HG02610 (cell line): ENCODE measurements around the gene CACNG4.

ENCODE experiments used
- ATAC-seq: cut with Tn5 transposase; IDR thresholded peaks from one replicate; pipeline ENCODE4 v1.9.1; 2021; ENCODE audit warnings: mild to moderate bottlenecking, moderate library complexity; ENCODE audit not compliant: unreplicated experiment

Gene CACNG4

DNA sequence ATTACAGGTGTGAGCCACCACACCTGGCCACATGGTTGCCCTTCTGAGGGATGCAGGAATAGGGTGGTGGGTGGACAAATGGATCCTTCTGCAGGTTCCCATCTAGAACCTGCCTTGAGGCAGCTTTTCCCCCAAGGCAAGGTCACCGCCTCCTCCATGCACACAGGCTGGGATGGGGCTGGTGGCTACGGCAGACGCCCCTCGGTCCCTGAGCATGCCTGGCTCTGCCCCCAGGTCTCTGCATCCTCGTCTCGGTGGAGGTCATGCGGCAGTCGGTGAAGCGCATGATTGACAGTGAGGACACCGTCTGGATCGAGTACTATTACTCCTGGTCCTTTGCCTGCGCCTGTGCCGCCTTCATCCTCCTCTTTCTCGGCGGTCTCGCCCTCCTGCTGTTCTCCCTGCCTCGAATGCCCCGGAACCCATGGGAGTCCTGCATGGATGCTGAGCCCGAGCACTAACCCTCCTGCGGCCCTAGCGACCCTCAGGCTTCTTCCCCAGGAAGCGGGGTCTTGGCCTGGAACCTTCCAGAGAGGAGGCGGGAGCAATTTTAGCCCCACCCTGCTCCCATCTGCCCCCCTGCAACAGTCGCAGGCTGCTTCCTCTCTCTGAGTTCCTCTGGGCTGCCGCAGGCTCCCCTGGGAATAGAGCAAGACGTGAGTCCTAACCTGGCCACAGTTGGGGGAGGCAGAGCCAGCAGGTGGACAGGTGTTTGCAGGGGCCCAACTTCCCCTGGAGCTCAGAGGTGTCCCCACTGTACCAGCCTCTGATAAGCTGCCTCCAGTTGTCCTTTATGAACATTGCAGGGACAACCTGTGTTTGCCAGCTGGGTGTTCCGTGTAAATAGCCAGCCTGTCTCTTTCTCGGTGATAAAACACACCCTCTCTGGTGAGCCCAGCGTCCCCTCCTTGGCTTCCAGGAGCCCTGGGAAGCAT, 91.6 kb downstream of the CACNG4 start:
- no peak for ATAC-seq

- no peak for ATAC-seq
Measured at GRCh38 chr17:67056746-67057490, 92.4 kb downstream of the CACNG4 start.

DNA sequence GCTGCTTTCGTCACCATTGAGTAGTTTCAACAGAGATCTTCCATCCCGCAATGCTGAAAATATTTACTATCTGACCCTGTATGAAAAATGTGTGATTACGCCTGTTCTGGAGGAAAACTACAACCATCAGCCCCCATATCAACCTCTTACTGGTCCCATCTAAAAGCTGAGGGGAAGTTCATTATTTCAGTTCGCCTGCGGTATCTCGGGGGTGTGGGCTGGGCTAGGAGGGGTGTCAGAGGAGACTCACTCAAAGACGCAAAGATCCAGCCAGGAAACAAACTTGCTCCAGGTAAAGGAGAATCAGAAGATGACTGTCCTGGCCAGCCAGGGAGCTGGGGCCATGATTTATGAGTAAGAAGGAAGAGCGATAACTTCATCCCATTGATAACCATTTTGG, 93.5 kb downstream of the CACNG4 start:
- ATAC-seq, result no peak

DNA sequence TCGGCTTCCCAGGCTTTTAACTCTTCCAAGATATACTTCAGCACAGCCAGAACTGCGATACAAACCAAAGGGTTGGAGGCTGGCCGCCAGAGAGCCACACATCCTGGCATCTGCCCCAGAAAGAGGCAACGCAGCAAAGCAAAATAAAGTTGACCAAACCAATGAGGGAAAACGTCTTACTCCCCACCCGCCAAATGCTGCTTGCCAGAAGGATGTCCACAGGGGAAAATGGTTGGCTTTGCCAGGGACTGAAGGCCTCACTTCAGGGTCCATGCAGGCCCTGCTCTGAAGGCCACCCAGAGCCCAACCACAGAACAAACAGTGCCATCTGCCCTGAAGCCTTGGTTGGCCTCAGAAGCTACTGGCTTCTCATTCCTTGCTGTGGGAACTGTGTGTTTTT, 94.9 kb downstream of the CACNG4 start:
- ATAC-seq, result no peak

DNA sequence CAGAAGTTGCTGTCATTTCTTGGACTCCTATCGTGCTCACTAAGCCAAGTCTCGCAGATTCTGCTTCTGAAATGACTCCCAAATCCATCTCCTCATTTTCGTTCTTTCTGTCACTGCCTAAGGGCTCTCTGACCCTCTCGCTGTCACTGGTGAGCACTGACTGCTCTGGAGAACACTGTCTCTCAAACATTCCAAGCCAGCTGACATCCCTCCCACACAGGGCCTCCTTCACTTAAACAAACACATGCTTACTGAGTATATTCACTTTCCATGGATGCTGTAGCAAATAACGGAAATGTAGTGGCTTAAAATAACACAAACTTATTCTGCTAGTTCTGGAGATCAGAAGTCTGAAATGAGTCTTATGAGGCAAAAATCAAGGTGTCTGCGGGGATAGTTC, 98.6 kb downstream of the CACNG4 start:
- ATAC-seq, result no peak

DNA sequence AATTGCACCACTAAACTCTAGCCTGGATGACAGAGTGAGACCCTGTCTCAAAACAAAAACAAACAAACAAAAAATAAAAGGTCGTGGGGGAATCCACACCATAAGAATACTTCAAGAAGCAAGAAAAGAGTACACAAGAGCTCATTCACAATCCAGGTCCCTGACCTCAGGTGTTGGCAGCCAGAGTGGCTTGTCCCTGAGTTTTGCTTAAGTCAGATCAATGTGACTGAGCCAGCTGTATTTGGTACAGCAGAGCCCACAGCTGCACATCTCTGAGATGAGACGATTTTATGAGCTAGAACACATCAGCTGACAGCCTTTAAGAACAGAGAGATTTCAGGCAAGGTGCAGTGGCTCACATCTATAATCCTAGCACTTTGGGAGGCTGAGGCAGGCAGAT, 102.2 kb downstream of the CACNG4 start:
- ATAC-seq, result no peak

DNA sequence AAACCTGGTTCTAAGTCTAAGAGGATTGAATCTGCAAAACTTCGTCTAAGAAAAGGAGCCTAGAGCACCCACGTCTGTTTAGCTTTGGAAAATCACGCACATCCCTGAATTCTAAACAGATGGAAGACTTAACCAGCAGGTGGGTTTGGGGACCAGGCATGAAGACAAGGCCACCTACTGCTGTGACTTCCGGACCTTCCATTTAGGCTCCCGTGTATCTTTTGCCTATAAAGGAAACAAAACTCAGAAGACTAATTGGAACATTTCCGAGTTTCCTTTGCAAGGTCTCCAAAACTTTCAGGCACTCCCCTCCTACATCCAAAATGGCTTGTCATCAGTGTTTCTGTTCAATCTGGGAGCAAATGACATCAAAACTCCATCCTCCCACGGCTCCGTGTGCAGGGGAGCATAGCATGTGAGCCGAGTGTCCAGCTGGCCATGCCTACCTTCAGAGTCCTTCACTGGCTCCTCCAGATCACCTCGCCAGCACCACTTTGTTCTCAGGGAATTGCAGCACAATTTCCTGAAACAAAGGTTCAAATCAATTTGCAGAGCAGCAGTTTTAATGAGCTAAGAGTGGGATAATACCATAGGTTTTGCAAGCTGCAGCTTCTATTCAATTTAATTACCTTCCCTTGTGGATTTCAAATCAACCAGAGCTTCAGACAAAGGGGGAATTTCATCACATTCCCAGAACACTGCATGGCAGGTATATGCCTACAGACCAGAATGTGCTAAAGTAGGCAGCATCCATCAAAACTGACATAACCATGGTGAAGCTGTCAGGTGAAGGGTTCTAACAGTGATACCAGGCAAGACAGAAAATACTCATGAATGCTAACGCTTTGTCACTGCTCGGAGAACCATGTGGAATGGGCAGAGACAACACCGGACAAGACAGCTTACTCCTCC, 103.3 kb downstream of the CACNG4 start:
- no peak for ATAC-seq

DNA sequence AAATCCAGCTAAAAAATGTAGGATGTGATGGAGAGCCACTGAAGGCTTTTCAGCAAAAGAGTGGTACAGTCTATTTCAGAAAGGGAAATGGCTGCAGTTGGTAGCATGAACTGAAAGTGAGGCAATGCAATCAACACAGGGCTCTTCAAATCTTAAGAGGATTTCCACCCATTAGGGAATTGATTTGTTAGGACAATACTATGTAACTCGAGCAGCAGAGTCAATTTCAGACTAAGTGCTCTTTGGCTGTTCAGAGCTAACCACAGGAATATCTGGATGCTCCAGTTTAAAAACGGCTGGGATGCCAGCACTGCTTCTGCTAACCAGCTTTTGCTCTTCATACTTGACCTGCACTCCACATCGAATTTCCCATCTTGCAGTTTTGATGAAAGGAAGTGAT, 104.5 kb downstream of the CACNG4 start:
- no peak for ATAC-seq

- no peak for ATAC-seq
Measured at GRCh38 chr17:67069603-67070136, 105.2 kb downstream of the CACNG4 start.

DNA sequence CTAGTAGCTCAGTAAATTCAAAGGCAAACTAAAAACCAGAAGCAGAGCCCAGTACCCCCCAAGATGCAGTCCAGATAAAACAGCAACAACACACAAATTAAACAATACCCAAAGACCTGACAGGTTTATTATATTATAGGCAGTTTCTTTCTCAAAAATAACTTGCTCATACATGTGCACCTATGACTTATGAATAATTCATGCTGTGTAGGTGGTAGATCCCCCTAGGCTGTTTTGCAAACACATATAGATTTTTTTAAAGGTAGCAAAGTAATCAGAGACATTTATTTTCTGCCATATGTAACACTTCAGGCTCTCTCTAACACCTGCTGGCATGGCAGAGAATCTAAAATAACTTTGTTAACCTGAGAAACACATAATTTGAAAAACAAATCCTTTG, 107.1 kb downstream of the CACNG4 start:
- ATAC-seq, result no peak

- ATAC-seq, result no peak
Measured at GRCh38 chr17:67072885-67073284, 108.4 kb downstream of the CACNG4 start.

GRCh38 chr17:67074781-67075180, 110.3 kb downstream of the CACNG4 start:
- ATAC-seq, result no peak

DNA sequence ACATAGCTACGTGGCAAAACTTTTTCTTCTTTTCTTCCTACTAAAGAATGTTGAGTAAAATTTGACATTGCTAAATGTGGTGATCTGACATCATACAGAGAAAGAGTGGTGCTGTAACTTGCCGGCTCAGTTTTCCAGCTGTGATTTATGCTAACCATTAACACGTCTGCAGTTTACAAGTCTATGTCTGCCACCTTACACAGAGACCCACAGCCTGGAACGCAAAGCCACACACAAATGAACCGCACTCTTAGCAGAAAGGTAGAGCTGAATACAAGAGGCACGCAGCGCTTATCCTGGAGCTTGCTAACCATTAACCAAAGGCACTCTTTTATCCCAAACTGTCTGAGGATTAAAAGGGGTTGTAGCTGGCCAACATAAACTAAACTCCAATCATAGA, 111.8 kb downstream of the CACNG4 start:
- no peak for ATAC-seq

GRCh38 chr17:67078292-67078691, 113.8 kb downstream of the CACNG4 start:
- no peak for ATAC-seq

DNA sequence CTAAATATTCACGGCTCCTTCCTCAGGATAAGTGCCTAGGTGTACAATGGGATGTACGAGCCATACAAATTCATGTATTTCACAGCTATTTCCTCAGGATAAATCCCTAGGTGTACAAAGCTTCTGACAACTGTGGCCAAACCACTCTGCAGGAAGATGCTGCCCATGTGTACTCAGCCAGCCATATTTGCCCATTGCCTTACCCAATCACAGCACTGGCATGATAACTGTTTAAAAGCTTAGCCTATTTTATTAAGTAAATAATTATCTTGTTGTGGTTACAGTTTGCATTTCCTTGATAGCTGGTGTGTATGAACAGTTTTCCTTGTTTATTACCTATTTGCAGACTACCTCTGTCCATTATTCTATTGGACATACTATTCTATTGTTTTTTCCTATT, 115.0 kb downstream of the CACNG4 start:
- no peak for ATAC-seq

DNA sequence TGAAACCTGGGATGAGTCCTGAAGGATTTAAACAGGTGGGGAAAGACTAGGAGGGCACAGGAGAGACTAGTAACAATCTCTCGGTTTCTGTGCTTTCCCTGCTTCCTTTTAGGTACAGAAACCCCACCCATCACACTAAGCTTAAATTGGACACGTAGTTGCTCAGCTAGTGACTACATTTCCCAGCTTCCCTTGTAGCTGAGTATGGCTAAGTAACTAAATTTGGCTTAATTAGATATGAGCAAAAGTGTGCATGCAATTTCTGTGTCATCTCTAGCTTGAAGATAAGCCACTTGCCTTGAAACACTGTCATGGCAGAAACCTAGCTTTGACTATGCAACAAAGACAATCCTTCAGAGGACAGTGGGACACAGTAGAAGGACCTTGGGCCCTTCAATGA, 116.3 kb downstream of the CACNG4 start:
- no peak for ATAC-seq

DNA sequence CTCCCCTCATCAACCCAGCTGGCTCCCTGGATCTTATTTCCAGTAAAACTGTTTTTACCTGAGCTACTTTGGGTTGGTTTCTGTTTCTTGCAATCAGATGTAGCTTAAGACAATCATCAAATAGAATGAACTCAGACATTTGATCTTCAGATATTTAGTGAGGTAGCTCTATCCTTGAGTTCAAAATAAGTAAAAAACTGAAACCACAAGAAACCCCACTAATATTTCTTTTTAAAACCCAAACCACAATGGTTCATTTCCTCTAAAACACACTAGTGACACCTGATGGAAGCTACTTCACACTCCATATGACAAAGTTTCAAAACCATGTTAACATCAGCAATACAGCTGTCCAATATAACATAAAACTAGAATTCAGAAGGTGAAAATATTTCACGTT, 117.6 kb downstream of the CACNG4 start:
- peak; percentile 80 for ATAC-seq
